Measurements from ENCODE around the gene PIGT. TPM values are rescaled to one million over a fixed set of nuclear protein-coding genes. Genes with fewer than 3 reads are reported as not detected.
"Not testable (repeated sequence)": the region's sequence is repeated elsewhere in the genome, so short reads cannot be mapped to it uniquely, and the experiment has no call there.

The PIGT gene
- total and polyA plus RNA-seq, 2 donors: 28.1 to 52.6 TPM

- no peaks in the 10 kb centered on the region for H3K4me1 ChIP-seq (ENCODE audit: control insufficient read depth in 2 of 2, insufficient read depth in 2 of 2, low read length in 2 of 2)
- WGBS: 34% methylated on average over 10 of the region's 10 CpGs
Measured at GRCh38 chr20:45470937-45471336, 55.0 kb downstream of the PIGT start.

DNA sequence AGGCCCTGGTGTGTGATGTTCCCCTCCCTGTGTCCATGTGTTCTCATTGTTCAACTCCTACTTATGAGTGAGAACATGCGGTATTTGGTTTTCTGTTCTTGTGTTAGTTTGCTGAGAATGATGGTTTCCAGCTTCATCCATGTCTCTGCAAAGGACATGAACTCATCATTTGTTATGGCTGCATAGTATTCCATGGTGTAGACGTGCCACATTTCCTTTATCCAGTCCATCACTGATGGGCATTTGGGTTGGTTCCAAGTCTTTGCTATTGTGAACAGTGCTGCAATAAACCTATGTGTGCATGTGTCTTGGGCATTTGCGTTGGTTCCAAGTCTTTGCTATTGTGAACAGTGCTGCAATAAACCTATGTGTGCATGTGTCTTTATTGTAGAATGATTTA is 56.3 kb downstream of the PIGT start:
- not testable (repeated sequence) for H3K4me3 ChIP-seq (ENCODE audit: low read length in 2 of 2); H3K27ac ChIP-seq (ENCODE audit: low read depth in 1 of 2, low read length in 1 of 2); DNase-seq (ENCODE audit: low read depth in 6 of 9, low spot score in 9 of 9); H3K36me3 ChIP-seq (ENCODE audit: control insufficient read depth in 2 of 2, insufficient read depth in 2 of 2, low read length in 1 of 2); H3K9me3 ChIP-seq (ENCODE audit: control insufficient read depth in 2 of 2, insufficient read depth in 1 of 2, low read length in 1 of 2); H3K4me1 ChIP-seq (ENCODE audit: control insufficient read depth in 2 of 2, insufficient read depth in 2 of 2, low read length in 2 of 2)
- 97% methylated on average over 3 of the region's 3 CpGs for WGBS
- peaks cover 37 to 43% of the 10 kb centered on the region in 2 donors for H3K27me3 ChIP-seq (ENCODE audit: control insufficient read depth in 2 of 2, insufficient read depth in 1 of 2, low read length in 1 of 2)

More at GRCh38 chr20:45470937-45471336, 55.0 kb downstream of the PIGT start:
- H3K9me3 ChIP-seq (ENCODE audit: control insufficient read depth in 2 of 2, insufficient read depth in 1 of 2, low read length in 1 of 2): peaks cover 0 to 2% of the 10 kb centered on the region in 2 donors
- peaks cover 37 to 47% of the 10 kb centered on the region in 2 donors for H3K27me3 ChIP-seq (ENCODE audit: control insufficient read depth in 2 of 2, insufficient read depth in 1 of 2, low read length in 1 of 2)
- no peaks in the 10 kb centered on the region for H3K36me3 ChIP-seq (ENCODE audit: control insufficient read depth in 2 of 2, insufficient read depth in 2 of 2, low read length in 1 of 2)
- peak overlapping the region in 1 of 2 donors; percentile 40 for H3K4me3 ChIP-seq (ENCODE audit: low read length in 2 of 2)
- no peak overlapping the region for H3K27ac ChIP-seq (ENCODE audit: low read depth in 1 of 2, low read length in 1 of 2)
- DNase-seq (ENCODE audit: low read depth in 6 of 9, low spot score in 9 of 9): no peak

Other genes starting within 250 kb of the PIGT start
- 6.5 TPM for gene PI3, start 241.2 kb upstream of the PIGT start, total RNA-seq
- 567 TPM for gene PI3, start 241.2 kb upstream of the PIGT start, polyA plus RNA-seq
- gene SEMG1, start 209.1 kb upstream of the PIGT start, total RNA-seq: 0.24 TPM
- gene SEMG1, start 209.1 kb upstream of the PIGT start, polyA plus RNA-seq: 0.78 TPM
- 0.09 TPM for gene SEMG2, start 194.8 kb upstream of the PIGT start, total RNA-seq
- gene SEMG2, start 194.8 kb upstream of the PIGT start, polyA plus RNA-seq: 0.39 TPM
- gene SLPI, start 161.6 kb upstream of the PIGT start, total RNA-seq: 28.0 TPM
- 663 TPM for gene SLPI, start 161.6 kb upstream of the PIGT start, polyA plus RNA-seq
- not detected for gene RBPJL, start 109.3 kb upstream of the PIGT start, total RNA-seq
- gene RBPJL, start 109.3 kb upstream of the PIGT start, polyA plus RNA-seq: 0.07 TPM
- 0.14 TPM for gene MATN4, start 107.8 kb upstream of the PIGT start, total RNA-seq
- 0.14 TPM for gene MATN4, start 107.8 kb upstream of the PIGT start, polyA plus RNA-seq
- gene SDC4, start 67.7 kb upstream of the PIGT start, total RNA-seq: 7.4 TPM
- gene SDC4, start 67.7 kb upstream of the PIGT start, polyA plus RNA-seq: 18.9 TPM
- 15.2 TPM for gene SYS1, start 53.0 kb upstream of the PIGT start, total RNA-seq
- gene SYS1, start 53.0 kb upstream of the PIGT start, polyA plus RNA-seq: 19.7 TPM
- 0.24 TPM for gene TP53TG5, start 37.8 kb upstream of the PIGT start, total RNA-seq
- 0.27 TPM for gene TP53TG5, start 37.8 kb upstream of the PIGT start, polyA plus RNA-seq
- gene DBNDD2, start 7.9 kb upstream of the PIGT start, total RNA-seq: 8.7 TPM
- gene DBNDD2, start 7.9 kb upstream of the PIGT start, polyA plus RNA-seq: 54.2 TPM
- 5.6 TPM for gene WFDC2, start 53.6 kb downstream of the PIGT start, total RNA-seq
- gene WFDC2, start 53.6 kb downstream of the PIGT start, polyA plus RNA-seq: 48.4 TPM
- gene SPINT3, start 99.5 kb downstream of the PIGT start, total RNA-seq: not detected
- gene SPINT3, start 99.5 kb downstream of the PIGT start, polyA plus RNA-seq: not detected
- gene WFDC6, start 123.3 kb downstream of the PIGT start, total RNA-seq: not detected
- gene WFDC6, start 123.3 kb downstream of the PIGT start, polyA plus RNA-seq: 0.27 TPM
- not detected for gene EPPIN, start 131.3 kb downstream of the PIGT start, total RNA-seq
- 0.21 TPM for gene EPPIN, start 131.3 kb downstream of the PIGT start, polyA plus RNA-seq
- gene WFDC8, start 163.1 kb downstream of the PIGT start, total RNA-seq: not detected
- gene WFDC8, start 163.1 kb downstream of the PIGT start, polyA plus RNA-seq: not detected
- not detected for gene WFDC10A, start 213.6 kb downstream of the PIGT start, total RNA-seq
- gene WFDC10A, start 213.6 kb downstream of the PIGT start, polyA plus RNA-seq: 0.09 TPM
- not detected for gene WFDC9, start 215.1 kb downstream of the PIGT start, total RNA-seq
- gene WFDC9, start 215.1 kb downstream of the PIGT start, polyA plus RNA-seq: not detected